GM19438 (cell line): Measurements from ENCODE around the gene MVK.

Experiments
- ATAC-seq: cut with Tn5 transposase; IDR thresholded peaks from one replicate; pipeline ENCODE4 v1.9.1; 2021; ENCODE audit warnings: low read depth; ENCODE audit not compliant: unreplicated experiment

Gene MVK

GRCh38 chr12:109605599-109606228 lies 32.1 kb downstream of the MVK start:
- no peak for ATAC-seq

GRCh38 chr12:109606320-109607028 lies 32.9 kb downstream of the MVK start:
- no peak for ATAC-seq

- ATAC-seq: no peak
These were observed 34.0 kb downstream of the MVK start for GRCh38 chr12:109607618-109608017.

- ATAC-seq: no peak
These were observed 34.7 kb downstream of the MVK start for GRCh38 chr12:109608270-109608669.

GRCh38 chr12:109608793-109609192 lies 35.2 kb downstream of the MVK start:
- no peak for ATAC-seq

GRCh38 chr12:109609342-109609741 lies 35.7 kb downstream of the MVK start:
- ATAC-seq: no peak

GRCh38 chr12:109610523-109610922 lies 36.9 kb downstream of the MVK start:
- no peak for ATAC-seq

- no peak for ATAC-seq
These were observed 37.6 kb downstream of the MVK start for GRCh38 chr12:109611223-109611622.

- no peak for ATAC-seq
These were observed 38.4 kb downstream of the MVK start for GRCh38 chr12:109612003-109612402.

GRCh38 chr12:109612975-109613502 lies 39.4 kb downstream of the MVK start:
- no peak for ATAC-seq

GRCh38 chr12:109613649-109614455 lies 40.3 kb downstream of the MVK start:
- no peak for ATAC-seq

- no peak for ATAC-seq
These were observed 42.1 kb downstream of the MVK start for GRCh38 chr12:109615556-109616229.

GRCh38 chr12:109617491-109617890 lies 43.9 kb downstream of the MVK start:
- no peak for ATAC-seq

- no peak for ATAC-seq
These were observed 44.5 kb downstream of the MVK start for GRCh38 chr12:109618082-109618481.

GRCh38 chr12:109619002-109619604 lies 45.5 kb downstream of the MVK start:
- ATAC-seq: no peak

- no peak for ATAC-seq
These were observed 47.7 kb downstream of the MVK start for GRCh38 chr12:109621211-109621694.

GRCh38 chr12:109621901-109622364 lies 48.3 kb downstream of the MVK start:
- ATAC-seq: no peak

- ATAC-seq: no peak
These were observed 50.9 kb downstream of the MVK start for GRCh38 chr12:109624467-109624866.

- no peak for ATAC-seq
These were observed 51.6 kb downstream of the MVK start for GRCh38 chr12:109625131-109625559.
